ENCODE results near the gene SLCO1C1.

The SLCO1C1 gene, protein sequence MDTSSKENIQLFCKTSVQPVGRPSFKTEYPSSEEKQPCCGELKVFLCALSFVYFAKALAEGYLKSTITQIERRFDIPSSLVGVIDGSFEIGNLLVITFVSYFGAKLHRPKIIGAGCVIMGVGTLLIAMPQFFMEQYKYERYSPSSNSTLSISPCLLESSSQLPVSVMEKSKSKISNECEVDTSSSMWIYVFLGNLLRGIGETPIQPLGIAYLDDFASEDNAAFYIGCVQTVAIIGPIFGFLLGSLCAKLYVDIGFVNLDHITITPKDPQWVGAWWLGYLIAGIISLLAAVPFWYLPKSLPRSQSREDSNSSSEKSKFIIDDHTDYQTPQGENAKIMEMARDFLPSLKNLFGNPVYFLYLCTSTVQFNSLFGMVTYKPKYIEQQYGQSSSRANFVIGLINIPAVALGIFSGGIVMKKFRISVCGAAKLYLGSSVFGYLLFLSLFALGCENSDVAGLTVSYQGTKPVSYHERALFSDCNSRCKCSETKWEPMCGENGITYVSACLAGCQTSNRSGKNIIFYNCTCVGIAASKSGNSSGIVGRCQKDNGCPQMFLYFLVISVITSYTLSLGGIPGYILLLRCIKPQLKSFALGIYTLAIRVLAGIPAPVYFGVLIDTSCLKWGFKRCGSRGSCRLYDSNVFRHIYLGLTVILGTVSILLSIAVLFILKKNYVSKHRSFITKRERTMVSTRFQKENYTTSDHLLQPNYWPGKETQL

DNA sequence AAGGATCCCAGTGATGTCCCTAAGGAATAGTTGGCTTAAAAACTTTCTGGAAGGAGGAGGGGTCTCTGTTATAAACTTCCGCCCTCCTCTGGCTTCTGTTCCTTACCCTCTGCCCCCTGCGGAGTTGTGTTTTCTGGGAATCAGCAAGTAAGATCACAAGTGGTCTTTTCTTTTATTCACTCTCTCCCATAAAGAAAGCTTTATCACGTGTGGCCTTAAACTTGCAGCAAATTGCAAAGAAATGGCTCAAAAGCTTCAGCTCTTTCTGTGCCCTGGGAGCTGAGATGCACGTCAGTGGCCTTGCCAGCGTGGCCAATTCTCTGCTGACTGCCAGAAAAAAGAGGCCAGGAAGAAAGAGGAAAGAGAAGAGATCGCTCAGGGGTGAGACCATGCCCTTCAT lies at the start of gene SLCO1C1:
SLCO1C1 (plus strand) TSS at position 101 of the 400 bp plus-strand sequence. CDS start 4,245 bp downstream, outside the sequence.
- peaks cover 0 to 4% of the 10 kb centered on the region in 2 donors for H3K9me3 Mint-ChIP-seq
- H3K4me1 Mint-ChIP-seq: no peaks in the 10 kb centered on the region
- H3K4me3 Mint-ChIP-seq: no peak within 1 kb of the TSS
- no peaks in the 10 kb centered on the region for H3K27me3 Mint-ChIP-seq
- DNase-seq (no peak), ATAC-seq (no peak)
- no peak within 1 kb of the TSS for H3K27ac Mint-ChIP-seq

DNA sequence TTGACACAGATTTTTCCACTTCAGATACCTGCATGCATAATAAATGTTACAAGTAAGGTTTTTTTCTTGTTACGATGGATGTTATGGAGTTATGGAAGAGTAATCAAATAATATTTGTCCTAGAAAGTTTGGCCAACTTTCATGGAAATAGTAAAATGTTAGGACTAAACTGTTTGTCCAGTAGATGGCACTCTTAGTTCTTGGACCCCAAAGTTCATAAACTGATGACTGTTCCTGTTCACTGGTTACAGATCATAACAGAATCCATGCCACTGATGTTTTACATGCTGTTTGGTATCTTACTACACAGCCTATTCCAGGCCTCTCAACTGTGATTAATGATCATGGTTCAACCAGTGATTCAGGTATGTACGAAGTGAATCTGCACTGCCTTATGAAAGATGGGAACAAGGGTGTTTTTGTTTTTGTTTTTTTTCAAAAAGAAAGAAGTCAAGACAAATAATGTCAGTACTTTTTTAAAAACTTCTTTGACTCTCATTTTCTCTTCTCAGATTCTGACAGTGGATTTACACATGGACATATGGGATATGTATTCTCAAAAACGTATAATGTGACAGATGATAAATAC lies 48.8 kb upstream of the SLCO1C1 start:
- no peak overlapping the region for H3K27ac Mint-ChIP-seq
- ATAC-seq: no peak
- H3K9me3 Mint-ChIP-seq: no peaks in the 10 kb centered on the region
- DNase-seq: no peak
- no peaks in the 10 kb centered on the region for H3K4me1 Mint-ChIP-seq
- no peaks in the 10 kb centered on the region for H3K27me3 Mint-ChIP-seq
- no peak overlapping the region for H3K4me3 Mint-ChIP-seq

DNA sequence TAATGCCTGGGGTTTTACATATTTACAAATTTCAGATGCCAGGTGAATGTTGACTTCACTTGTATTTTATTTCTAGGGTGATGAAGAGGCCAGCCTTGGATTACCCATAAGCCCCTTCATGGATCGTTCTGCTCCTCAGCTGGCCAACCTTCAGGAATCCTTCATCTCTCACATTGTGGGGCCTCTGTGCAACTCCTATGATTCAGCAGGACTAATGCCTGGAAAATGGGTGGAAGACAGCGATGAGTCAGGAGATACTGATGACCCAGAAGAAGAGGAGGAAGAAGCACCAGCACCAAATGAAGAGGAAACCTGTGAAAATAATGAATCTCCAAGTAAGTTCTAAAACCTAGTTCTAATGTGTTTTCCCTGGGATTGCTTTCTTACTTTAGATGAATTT lies 41.3 kb upstream of the SLCO1C1 start:
- Mint-ChIP-seq H3K9me3 (no peaks in the 10 kb centered on the region), H3K4me3 (no peak overlapping the region), H3K27ac (no peak overlapping the region), H3K27me3 (no peaks in the 10 kb centered on the region), H3K4me1 (no peaks in the 10 kb centered on the region)
- ATAC-seq: no peak
- DNase-seq: no peak

DNA sequence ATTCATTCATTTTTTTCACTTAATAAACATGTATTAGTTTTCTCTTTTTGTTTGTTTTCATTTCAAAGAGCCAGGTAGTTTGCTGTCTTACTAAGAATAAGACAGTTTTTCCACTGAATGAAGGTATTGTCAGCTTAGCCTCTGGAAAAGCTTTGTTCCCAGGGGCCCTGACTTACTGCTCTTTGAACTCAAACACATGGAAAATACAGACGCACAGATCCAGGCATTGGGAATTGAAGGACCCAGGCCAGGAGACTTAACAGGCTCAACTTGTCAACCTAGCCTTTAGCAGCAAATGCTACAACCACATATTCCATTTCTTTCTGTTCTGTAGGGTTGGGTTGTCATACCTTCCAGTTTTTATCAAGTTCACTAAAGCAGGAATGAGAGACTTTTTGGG lies 38.5 kb upstream of the SLCO1C1 start:
- H3K4me1 Mint-ChIP-seq: no peaks in the 10 kb centered on the region

DNA sequence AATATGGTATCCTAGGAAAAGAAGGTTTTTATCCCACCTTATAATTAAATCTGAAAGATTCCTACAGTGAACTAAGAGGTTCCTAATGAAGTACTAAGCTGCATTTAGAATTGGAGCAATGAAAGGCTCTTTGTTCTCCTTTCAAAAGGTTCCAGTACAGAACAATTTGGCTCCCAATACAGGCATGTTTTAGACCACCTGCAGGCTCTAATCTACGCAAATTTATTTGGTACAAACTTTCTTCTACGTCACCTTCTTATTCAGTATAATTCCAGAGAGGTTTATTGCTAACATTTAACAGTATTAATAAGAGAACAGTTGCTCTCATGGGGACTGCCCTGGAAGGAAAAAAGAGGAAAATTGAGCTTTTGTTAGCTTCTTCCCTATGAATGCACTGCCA lies 37.6 kb upstream of the SLCO1C1 start:
- Mint-ChIP-seq H3K27me3 (no peaks in the 10 kb centered on the region), H3K4me1 (no peaks in the 10 kb centered on the region), H3K9me3 (peaks cover 11 to 27% of the 10 kb centered on the region in 2 donors), H3K27ac (no peak overlapping the region), H3K4me3 (no peak overlapping the region)
- ATAC-seq (no peak), DNase-seq (no peak)

More for the DNA sequence above, 38.5 kb upstream of the SLCO1C1 start:
- H3K27ac Mint-ChIP-seq: no peak overlapping the region
- H3K4me3 Mint-ChIP-seq: no peak overlapping the region
- DNase-seq: no peak
- no peaks in the 10 kb centered on the region for H3K27me3 Mint-ChIP-seq
- peaks cover 11 to 24% of the 10 kb centered on the region in 2 donors for H3K9me3 Mint-ChIP-seq
- no peak for ATAC-seq

DNA sequence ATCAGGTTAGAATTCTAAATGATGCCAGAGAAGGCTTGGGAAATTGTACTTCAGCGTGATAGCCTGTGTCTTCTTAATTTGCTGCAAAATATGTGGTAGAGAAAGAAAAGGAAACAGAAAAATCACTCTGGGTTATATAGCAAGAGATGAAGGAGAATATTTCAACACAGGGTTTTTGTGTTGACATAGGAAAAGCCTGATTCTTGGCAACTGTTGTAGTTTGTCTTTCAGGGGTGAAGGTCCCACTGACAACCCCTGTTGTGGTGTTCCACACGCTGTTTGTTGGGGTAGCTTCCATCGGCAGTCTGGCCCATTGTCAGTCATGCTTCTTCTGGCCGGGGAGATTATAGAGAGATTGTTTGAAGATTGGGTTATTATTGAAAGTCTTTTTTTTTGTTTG lies 13.8 kb upstream of the SLCO1C1 start:
- no peaks in the 10 kb centered on the region for H3K27me3 Mint-ChIP-seq
- peaks cover 0 to 16% of the 10 kb centered on the region in 2 donors for H3K9me3 Mint-ChIP-seq
- ATAC-seq: no peak
- no peak overlapping the region for H3K4me3 Mint-ChIP-seq
- DNase-seq: no peak
- no peaks in the 10 kb centered on the region for H3K4me1 Mint-ChIP-seq
- no peak overlapping the region for H3K27ac Mint-ChIP-seq

DNA sequence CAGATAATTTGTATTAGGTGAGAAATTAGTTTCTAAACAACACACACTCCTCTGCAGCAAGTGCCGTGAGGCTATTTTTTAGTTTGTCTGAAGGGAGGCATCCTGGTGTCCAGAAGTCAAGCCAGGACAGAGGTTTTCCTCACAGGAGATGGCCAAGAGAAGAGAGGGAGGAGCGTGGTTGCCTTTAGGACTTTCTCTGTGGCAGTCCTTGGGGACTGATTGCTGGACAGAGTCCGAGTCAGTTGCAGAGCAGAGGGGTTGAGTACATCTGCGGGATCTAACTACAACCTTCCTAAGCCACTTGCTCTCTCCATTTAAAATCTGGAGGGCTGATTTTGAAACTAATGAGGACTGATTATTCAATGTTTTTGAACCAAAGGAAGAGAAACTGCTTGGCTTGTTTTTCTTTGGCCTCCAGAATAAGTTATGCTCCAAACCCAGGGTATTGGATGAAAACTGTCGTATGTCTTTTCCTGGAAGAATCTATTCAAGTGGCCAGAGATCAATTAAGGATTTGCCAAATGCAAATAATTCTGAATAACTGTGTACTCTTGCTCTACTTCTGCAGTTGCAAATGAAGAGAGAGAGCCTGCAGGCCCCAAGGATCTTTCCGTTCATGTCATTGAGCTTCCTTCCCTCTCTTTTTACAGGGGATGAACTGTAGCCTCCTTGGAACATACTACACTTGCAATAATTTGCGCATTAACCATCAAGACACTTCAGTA lies 1.2 kb downstream of the SLCO1C1 start:
- no peak for ATAC-seq
- no peak for DNase-seq
- H3K27ac Mint-ChIP-seq: no peak overlapping the region

DNA sequence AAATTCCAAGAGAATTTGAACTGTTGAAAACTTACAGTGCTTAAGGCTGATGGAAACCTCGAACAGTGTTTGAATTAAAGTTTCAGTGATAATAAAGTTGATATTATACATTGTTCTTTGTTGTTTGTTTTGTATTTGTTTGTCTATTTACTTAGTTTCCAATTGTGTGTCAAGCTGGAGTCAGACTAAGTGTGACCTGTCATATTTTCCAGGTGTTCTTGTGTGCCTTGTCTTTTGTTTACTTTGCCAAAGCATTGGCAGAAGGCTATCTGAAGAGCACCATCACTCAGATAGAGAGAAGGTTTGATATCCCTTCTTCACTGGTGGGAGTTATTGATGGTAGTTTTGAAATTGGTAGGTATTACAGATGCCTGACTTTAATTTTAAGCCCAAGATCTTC lies 6.0 kb downstream of the SLCO1C1 start:
- H3K9me3 Mint-ChIP-seq: no peaks in the 10 kb centered on the region
- no peak overlapping the region for H3K27ac Mint-ChIP-seq
- no peaks in the 10 kb centered on the region for H3K27me3 Mint-ChIP-seq
- no peaks in the 10 kb centered on the region for H3K4me1 Mint-ChIP-seq
- H3K4me3 Mint-ChIP-seq: no peak overlapping the region
- DNase-seq (no peak), ATAC-seq (no peak)

More for the DNA sequence above, 1.2 kb downstream of the SLCO1C1 start:
- Mint-ChIP-seq H3K27me3 (no peaks in the 10 kb centered on the region), H3K9me3 (no peaks in the 10 kb centered on the region), H3K4me1 (no peaks in the 10 kb centered on the region), H3K4me3 (no peak overlapping the region)

DNA sequence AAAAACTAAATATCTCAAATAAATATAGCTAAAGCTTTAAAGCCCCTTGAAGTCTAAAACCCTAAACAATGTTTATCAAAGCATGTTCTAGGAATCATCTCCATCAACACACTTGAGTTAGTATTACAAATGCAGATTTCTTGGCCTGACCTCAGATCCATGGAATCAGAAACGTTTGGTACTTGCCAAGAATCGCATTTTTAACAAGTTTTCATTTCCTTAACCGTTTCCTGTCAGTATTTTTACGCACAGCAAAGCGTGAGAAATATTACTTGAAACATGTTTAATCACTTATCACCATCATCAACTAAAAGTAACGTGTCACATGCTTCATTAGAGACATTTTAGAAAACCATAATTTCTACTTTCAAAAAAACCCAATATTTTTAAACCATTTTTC lies 9.7 kb downstream of the SLCO1C1 start:
- DNase-seq (no peak), ATAC-seq (no peak)
- Mint-ChIP-seq H3K4me3 (no peak overlapping the region), H3K27ac (no peak overlapping the region), H3K9me3 (peaks cover 0 to 7% of the 10 kb centered on the region in 2 donors), H3K27me3 (no peaks in the 10 kb centered on the region), H3K4me1 (no peaks in the 10 kb centered on the region)

DNA sequence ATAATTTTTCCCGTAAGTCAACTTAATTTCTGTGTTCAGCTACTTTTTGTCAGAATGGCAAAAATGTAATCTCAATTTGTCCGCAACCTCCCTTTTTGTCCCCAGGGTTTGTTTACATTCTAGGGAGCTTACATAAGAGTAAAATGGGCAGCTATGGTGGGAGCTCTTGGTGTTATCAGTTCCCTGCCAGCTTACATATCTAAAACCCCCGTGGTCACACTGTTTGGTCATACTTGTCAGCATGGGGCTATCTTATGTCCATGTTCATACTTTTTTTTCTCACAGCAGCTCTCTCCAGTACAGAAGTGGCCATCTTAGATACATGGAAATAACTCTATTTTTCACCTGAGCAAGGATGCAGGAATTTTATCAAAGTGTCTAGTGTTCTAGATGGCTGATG lies 16.7 kb downstream of the SLCO1C1 start:
- no peak for ATAC-seq
- DNase-seq: no peak
- H3K27ac Mint-ChIP-seq: no peak overlapping the region
- no peaks in the 10 kb centered on the region for H3K4me1 Mint-ChIP-seq
- H3K27me3 Mint-ChIP-seq: no peaks in the 10 kb centered on the region
- H3K9me3 Mint-ChIP-seq: peaks cover 0 to 7% of the 10 kb centered on the region in 2 donors
- H3K4me3 Mint-ChIP-seq: no peak overlapping the region

DNA sequence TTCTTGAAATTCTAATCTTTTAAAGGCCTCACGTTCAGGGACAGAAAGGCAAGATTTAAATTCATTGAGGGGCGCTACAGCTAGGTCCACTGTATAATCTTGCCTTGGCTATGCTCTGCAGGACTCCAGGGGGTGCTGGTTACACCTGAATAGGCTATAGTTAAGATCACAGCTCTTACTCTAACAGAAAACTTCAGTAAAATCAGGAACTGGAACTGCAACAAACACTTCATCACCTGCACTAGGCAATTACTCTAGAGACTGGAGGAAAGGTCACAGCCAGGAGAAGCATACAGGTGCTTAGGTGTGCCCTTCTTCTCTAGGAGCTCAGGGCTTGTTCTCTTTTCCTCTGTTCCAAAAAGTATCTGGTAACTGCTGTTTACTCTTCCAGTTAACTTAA lies 20.9 kb downstream of the SLCO1C1 start:
- Mint-ChIP-seq H3K9me3 (no peaks in the 10 kb centered on the region), H3K27me3 (no peaks in the 10 kb centered on the region), H3K27ac (no peak overlapping the region), H3K4me1 (no peaks in the 10 kb centered on the region), H3K4me3 (no peak overlapping the region)
- ATAC-seq (no peak), DNase-seq (no peak)

DNA sequence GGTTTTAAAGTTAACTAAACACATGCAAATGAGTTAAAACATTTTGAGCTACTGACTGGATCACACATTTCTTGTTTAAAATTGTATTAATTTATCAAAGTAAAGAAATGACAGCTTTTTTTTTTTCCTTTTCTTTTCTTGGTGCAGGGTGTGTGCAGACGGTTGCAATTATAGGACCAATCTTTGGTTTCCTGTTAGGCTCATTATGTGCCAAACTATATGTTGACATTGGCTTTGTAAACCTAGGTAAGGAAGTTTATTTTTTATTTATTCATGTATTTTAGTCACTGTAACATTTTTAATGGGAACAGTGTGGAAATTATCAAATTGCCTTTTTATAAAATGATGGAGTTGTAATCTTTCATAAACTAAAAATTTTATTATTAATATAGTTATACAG lies 21.9 kb downstream of the SLCO1C1 start:
- Mint-ChIP-seq H3K9me3 (no peaks in the 10 kb centered on the region), H3K4me3 (no peak overlapping the region), H3K4me1 (no peaks in the 10 kb centered on the region), H3K27ac (no peak overlapping the region), H3K27me3 (no peaks in the 10 kb centered on the region)
- ATAC-seq (no peak), DNase-seq (no peak)

DNA sequence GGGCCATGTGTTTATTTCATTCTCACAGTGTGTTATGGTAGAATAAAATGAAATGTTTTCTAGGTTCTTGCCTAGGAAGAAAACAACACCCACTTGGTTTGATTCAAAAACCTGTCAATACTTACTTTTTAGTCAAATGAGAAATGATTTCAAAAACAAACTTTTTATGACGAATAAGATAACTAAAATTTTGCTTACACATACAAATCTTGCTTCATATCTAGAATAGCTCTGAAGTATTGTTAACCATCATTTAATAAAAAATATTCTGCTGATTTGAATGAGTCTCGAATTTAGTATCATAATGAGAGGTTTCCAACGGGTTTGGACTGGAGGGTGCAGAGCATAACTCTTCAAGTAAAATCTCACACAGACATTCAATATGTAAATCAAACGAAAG lies 23.2 kb downstream of the SLCO1C1 start:
- Mint-ChIP-seq H3K27me3 (no peaks in the 10 kb centered on the region), H3K4me3 (no peak overlapping the region), H3K4me1 (no peaks in the 10 kb centered on the region), H3K9me3 (no peaks in the 10 kb centered on the region), H3K27ac (no peak overlapping the region)
- DNase-seq (no peak), ATAC-seq (no peak)

DNA sequence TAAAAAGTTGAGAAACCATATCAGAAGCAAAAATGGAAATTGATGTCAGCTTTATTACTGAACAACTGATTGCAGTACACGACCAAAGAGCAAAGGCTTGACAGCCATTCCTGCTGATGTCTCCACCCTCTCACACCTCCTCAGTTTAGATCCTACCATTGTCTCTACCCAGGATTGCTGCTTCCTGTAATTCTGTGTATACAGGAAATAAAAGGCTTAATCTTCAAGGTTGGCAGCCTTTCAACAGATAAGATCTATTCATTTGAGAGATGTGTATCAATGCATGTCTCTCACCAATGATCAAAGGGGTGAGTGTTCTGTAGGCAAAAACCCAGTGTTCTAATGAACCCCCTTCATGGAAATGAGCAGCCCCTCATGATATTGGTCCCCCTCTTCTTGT lies 27.0 kb downstream of the SLCO1C1 start:
- Mint-ChIP-seq H3K9me3 (no peaks in the 10 kb centered on the region), H3K4me1 (no peaks in the 10 kb centered on the region), H3K27ac (no peak overlapping the region), H3K4me3 (no peak overlapping the region), H3K27me3 (no peaks in the 10 kb centered on the region)
- ATAC-seq (no peak), DNase-seq (no peak)

DNA sequence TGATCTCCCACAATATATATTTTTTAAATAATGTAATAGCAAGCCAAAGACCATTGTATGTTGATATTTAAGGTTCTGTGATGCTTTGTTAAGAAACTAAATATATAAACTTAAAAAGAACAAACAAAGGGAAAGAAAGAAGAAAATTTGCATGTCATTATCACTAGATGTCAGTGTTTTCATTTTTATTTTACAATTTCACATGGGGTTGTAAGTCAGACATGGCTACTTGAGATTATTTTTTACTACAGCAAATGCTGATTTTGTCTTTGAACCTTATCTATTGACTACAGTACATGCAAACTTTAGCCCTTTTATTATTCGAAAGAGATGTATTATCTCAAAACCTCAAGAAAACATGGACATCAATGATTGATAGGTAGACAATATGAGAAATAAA lies 36.1 kb downstream of the SLCO1C1 start:
- ATAC-seq (no peak), DNase-seq (no peak)
- Mint-ChIP-seq H3K27ac (no peak overlapping the region), H3K4me1 (no peaks in the 10 kb centered on the region), H3K4me3 (no peak overlapping the region), H3K27me3 (peaks cover 9% of the 10 kb centered on the region), H3K9me3 (peaks cover 0 to 5% of the 10 kb centered on the region in 2 donors)

DNA sequence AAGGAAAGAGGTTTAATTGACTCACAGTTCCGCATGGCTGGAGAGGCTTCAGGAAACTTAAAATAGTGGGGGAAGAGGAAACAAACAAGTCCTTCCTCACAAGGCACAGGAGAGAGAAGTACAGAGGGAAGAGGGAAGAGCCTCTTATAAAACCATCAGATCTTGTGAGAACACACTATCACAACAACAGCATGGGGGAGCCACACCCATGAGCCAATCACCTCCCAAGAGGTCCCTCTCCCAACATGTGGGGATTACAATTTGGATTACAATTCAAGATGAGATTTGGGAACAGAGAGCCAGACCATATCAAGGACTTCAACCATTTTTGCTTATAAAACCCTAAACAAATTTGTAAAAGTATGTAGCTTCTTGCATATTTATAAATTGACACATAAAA lies 45.8 kb downstream of the SLCO1C1 start:
- no peak for ATAC-seq
- Mint-ChIP-seq H3K9me3 (no peaks in the 10 kb centered on the region), H3K4me1 (no peaks in the 10 kb centered on the region), H3K27ac (no peak overlapping the region), H3K4me3 (no peak overlapping the region), H3K27me3 (no peaks in the 10 kb centered on the region)
- DNase-seq: no peak

Measured in stimulated activated naive CD8-positive, alpha-beta T cell treated with anti-CD3 and anti-CD28 coated beads, Interleukin-15, amount 100 ng/mL, for 72 hours (primary cell).